ENCODE data around the gene PRKG1.

- TF ChIP-seq, protein P1, sequence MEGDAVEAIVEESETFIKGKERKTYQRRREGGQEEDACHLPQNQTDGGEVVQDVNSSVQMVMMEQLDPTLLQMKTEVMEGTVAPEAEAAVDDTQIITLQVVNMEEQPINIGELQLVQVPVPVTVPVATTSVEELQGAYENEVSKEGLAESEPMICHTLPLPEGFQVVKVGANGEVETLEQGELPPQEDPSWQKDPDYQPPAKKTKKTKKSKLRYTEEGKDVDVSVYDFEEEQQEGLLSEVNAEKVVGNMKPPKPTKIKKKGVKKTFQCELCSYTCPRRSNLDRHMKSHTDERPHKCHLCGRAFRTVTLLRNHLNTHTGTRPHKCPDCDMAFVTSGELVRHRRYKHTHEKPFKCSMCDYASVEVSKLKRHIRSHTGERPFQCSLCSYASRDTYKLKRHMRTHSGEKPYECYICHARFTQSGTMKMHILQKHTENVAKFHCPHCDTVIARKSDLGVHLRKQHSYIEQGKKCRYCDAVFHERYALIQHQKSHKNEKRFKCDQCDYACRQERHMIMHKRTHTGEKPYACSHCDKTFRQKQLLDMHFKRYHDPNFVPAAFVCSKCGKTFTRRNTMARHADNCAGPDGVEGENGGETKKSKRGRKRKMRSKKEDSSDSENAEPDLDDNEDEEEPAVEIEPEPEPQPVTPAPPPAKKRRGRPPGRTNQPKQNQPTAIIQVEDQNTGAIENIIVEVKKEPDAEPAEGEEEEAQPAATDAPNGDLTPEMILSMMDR (conservative IDR thresholded peaks at IDR 0.05 in 1 of 2, IDR thresholded peaks at IDR 0.05 in 1 of 2; ENCODE audit: extremely low read depth in 1 of 2, insufficient read depth in 1 of 2, low read depth in 1 of 2, low read length in 2 of 2): no peak
- no peak for TF ChIP-seq EZH2 (IDR thresholded peaks at IDR 0.05; ENCODE audit: borderline replicate concordance, low read length)
Measured at GRCh38 chr10:51699145-51699474, 624.8 kb downstream of the PRKG1 start.
